Smooth muscle cell (in vitro differentiated cells): Measurements from ENCODE around the gene PRR11. TPM values are rescaled to one million over a fixed set of nuclear protein-coding genes. Genes with fewer than 3 reads are reported as not detected.

ENCODE experiments used
- DNase-seq: peaks from one replicate; lab custom pipeline; 2025; ENCODE audit not compliant: unreplicated experiment; lab: John Stamatoyannopoulos, UW
- H2AFZ ChIP-seq: fragments of 200-600 bp; sonication (generic); 2 replicates; pipeline ENCODE4 v1.6.0; 2016; ENCODE audit warnings: antibody characterized with exemption, low read depth, mild to moderate bottlenecking
- H3F3A ChIP-seq: fragments of 200-600 bp; sonication (generic); 2 replicates; pipeline ENCODE4 v1.6.0; 2017; ENCODE audit warnings: antibody characterized with exemption, low read depth
- H3K27ac ChIP-seq: fragments of 200-600 bp; sonication (generic); 2 replicates; pipeline ENCODE4 v1.5.1; 2016; ENCODE audit warnings: low read depth, mild to moderate bottlenecking
- H3K27me3 ChIP-seq: fragments of 200-600 bp; sonication (generic); 2 replicates; pipeline ENCODE4 v1.6.1; 2016; ENCODE audit warnings: low read depth, mild to moderate bottlenecking
- H3K36me3 ChIP-seq: fragments of 200-600 bp; sonication (generic); 2 replicates; pipeline ENCODE4 v1.5.1; 2016; ENCODE audit warnings: low read depth
- H3K4me1 ChIP-seq: fragments of 200-600 bp; sonication (generic); 2 replicates; pipeline ENCODE4 v1.5.1; 2016; ENCODE audit warnings: low read depth
- H3K4me2 ChIP-seq: fragments of 200-600 bp; sonication (generic); 2 replicates; pipeline ENCODE4 v1.6.0; 2016; ENCODE audit warnings: mild to moderate bottlenecking
- H3K4me3 ChIP-seq: fragments of 200-600 bp; sonication (generic); 2 replicates; pipeline ENCODE4 v1.5.1; 2016; ENCODE audit warnings: mild to moderate bottlenecking
- H3K79me2 ChIP-seq: fragments of 200-600 bp; sonication (generic); 2 replicates; pipeline ENCODE4 v1.6.0; 2016; ENCODE audit warnings: low read depth, mild to moderate bottlenecking
- H3K9ac ChIP-seq: fragments of 200-600 bp; sonication (generic); 2 replicates; pipeline ENCODE4 v1.6.0; 2016; ENCODE audit warnings: low read depth
- H3K9me3 ChIP-seq: fragments of 200-600 bp; sonication (generic); replicated peaks from 2 replicates; pipeline ENCODE4 v1.5.1; 2016; ENCODE audit warnings: low read depth
- H4K20me1 ChIP-seq: fragments of 200-600 bp; sonication (generic); 2 replicates; pipeline ENCODE4 v1.6.0; 2016; ENCODE audit warnings: low read depth
- WGBS: methylation state at CpG from one replicate; pipeline ENCODE4 v1.1.7; 2016; ENCODE audit warnings: low lambda C conversion rate; 5-methylcytosine and 5-hydroxymethylcytosine counted together
- polyA plus RNA-seq: library from polyadenylated mRNA; unstranded; fragments of >200 nt; fragmentation: Nextera tagmentation; extraction: Ambion mirVana; gene quantifications from 2 replicates; pipeline ENCODE4 v1.2.1, GENCODE V29; 2016
- total RNA-seq: library from RNA; depleted of rRNA; stranded (reverse); fragments of >200 nt; gene quantifications from 2 replicates; pipeline ENCODE4 v1.2.3, GENCODE V29; 2014
- TF ChIP-seq, protein P1 (sequence below): fragments of 200-600 bp; sonication (generic); IDR thresholded peaks from 2 replicates; pipeline ENCODE4 v1.5.1; 2017; ENCODE audit warnings: borderline replicate concordance, mild to moderate bottlenecking, antibody characterized with exemption; ENCODE audit not compliant: insufficient read depth, poor library complexity, severe bottlenecking

PRR11 gene
- total RNA-seq (3.0 and 4.2 TPM in 2 replicates), polyA plus RNA-seq (7.0 and 7.9 TPM in 2 replicates)

DNA sequence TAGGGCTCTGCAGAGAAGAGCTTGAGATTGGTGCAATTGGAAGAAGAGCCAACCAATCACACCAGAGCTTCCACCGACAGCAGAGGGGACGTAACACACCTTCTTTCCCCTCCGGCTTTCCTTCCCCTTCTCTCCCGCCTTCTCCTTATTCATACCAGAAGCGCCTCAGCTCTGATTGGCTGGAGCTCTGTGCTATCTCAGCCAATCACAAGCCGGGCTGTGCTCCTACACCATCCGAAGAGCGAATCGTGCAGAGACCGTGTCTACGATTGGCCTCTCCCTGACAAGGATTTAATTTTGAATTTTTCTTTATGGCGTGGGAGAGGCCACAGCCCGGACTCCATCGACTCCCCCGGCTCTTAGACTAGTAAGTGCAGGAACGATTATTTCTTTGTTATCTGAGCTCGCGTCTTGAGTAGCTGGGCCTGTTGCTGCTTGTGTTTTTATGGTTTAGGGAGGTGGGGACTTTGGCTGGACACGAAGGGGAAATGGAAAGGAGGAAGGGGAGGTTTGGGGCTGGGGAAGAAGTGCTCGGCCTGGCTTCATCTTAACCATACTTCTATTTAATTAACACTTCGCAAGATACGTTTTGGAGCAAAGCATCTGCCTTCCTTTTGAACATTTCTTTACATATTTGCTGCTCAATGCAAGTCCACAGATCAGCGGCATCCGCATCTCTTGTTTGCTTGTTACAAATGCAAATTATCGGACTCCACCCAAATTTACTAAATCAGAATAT, at the start of gene PRR11:
Gene PRR11, plus strand, starts transcription at position 308 of the 739 bp plus-strand sequence. CDS start 14,007 bp downstream, outside the sequence.
- Histone ChIP-seq H2AFZ (peak within 1 kb of the TSS; percentile 99), H3K36me3 (no peaks in the 10 kb centered on the region), H3F3A (peaks cover 8% of the 10 kb centered on the region), H3K9ac (peak within 1 kb of the TSS; percentile 80), H3K4me3 (peak within 1 kb of the TSS; percentile 80), H3K4me2 (peak within 1 kb of the TSS; percentile 99), H3K9me3 (no peaks in the 10 kb centered on the region), H3K4me1 (peaks cover 37% of the 10 kb centered on the region), H3K27ac (peak within 1 kb of the TSS; percentile 88), H4K20me1 (no peaks in the 10 kb centered on the region), H3K27me3 (no peaks in the 10 kb centered on the region), H3K79me2 (peaks cover 79% of the 10 kb centered on the region)
- TF ChIP-seq, protein P1, sequence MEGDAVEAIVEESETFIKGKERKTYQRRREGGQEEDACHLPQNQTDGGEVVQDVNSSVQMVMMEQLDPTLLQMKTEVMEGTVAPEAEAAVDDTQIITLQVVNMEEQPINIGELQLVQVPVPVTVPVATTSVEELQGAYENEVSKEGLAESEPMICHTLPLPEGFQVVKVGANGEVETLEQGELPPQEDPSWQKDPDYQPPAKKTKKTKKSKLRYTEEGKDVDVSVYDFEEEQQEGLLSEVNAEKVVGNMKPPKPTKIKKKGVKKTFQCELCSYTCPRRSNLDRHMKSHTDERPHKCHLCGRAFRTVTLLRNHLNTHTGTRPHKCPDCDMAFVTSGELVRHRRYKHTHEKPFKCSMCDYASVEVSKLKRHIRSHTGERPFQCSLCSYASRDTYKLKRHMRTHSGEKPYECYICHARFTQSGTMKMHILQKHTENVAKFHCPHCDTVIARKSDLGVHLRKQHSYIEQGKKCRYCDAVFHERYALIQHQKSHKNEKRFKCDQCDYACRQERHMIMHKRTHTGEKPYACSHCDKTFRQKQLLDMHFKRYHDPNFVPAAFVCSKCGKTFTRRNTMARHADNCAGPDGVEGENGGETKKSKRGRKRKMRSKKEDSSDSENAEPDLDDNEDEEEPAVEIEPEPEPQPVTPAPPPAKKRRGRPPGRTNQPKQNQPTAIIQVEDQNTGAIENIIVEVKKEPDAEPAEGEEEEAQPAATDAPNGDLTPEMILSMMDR: no peak
- under 1% methylated on average over 25 of the region's 25 CpGs for WGBS
- DNase-seq: peak; percentile 90

DNA sequence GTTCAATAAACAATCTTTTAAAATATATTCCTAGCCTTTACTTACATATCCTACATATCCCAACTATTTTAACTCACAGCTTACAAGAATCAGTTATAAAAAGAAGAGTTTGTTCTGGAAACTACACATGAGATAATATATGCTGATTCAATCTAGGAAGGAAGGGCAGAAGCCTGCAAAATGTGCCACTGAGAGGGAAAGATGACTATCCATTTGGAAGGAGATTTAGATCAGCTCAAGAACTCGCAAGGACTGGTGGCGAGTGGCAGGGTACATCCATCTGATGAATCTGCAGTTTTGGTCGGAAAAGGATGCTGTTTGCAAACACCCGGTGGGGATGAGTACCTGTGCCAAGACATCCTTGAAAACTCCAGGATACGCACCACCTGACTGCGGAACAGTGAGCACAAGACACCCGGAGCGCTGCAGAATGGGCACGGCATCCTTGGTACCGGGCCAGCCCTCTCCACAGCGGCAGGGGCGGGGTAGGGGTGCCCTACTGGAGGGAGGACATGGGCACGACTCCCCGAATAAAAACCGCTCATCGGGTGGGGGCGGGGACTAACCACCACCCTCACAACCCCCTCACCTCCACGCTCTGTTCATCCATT, 49.6 kb upstream of the PRR11 start:
- H3K4me1 ChIP-seq: peaks cover 11% of the 10 kb centered on the region
- no peaks in the 10 kb centered on the region for H3K9me3 ChIP-seq
- peak overlapping the region; percentile 92 for H3K4me2 ChIP-seq
- peak overlapping the region; percentile 74 for H3K27ac ChIP-seq
- TF ChIP-seq, protein P1: no peak
- H3K79me2 ChIP-seq: peaks cover 23% of the 10 kb centered on the region
- H3K9ac ChIP-seq: peak overlapping the region; percentile 87
- H3K36me3 ChIP-seq: no peaks in the 10 kb centered on the region
- H4K20me1 ChIP-seq: peaks cover 4% of the 10 kb centered on the region
- WGBS: 3% methylated on average over 14 of the region's 18 CpGs
- H2AFZ ChIP-seq: peak overlapping the region; percentile 72
- no peaks in the 10 kb centered on the region for H3K27me3 ChIP-seq
- DNase-seq: peak; percentile 25
- H3F3A ChIP-seq: peaks cover 4% of the 10 kb centered on the region
- H3K4me3 ChIP-seq: peak overlapping the region; percentile 87

DNA sequence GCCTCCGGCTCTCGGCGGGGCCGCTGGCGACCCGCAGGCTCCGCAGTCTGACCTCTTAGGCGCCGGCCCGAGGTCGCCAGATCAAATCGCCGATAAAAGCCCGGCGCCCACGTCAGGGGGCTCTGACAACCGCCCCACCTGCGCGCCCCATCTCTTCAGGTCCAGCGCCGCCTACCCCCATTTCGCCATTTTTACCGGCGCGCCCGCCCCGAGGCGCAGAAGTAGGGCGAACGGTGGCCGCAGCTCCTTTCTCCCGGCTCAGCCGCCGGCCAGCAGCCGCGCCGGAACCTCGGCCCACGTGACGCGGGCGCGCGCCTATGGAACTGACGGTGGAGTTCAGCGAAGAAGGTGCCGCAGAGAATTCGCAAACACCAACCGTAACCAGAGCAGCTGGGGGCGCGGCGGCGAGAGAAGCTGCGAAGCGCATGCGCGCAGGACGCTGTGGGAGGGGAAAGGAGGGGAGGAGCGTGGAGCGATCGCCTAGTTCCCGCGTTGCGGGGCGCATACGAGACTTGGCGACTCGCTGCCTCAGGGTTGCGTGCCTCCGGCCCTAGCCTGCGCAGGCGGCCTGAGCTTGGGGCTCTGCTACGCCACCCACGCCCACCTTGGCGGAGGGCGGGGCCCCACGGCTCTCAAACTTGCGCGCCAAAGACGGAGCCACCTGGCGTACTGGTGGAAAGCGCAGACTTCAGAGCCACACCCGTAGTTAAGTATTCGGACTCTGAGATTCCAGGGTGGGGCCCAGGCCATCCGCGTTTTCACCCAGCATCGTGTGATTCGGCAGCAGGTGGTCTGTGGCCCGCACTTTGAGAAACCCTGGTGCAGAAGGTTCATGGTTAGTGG, 48.9 kb upstream of the PRR11 start, which contains the start of gene TRIM37:
Gene TRIM37, minus strand, starts transcription at position 418 of the 843 bp plus-strand sequence. CDS start 419 bp downstream, outside the sequence.
- Histone ChIP-seq H3K79me2 (peaks cover 23% of the 10 kb centered on the region), H4K20me1 (peaks cover 4% of the 10 kb centered on the region), H3K27me3 (no peaks in the 10 kb centered on the region), H3F3A (peaks cover 4% of the 10 kb centered on the region), H3K4me3 (peak within 1 kb of the TSS; percentile 87), H3K36me3 (peaks cover 3% of the 10 kb centered on the region), H3K4me2 (peak within 1 kb of the TSS; percentile 92), H3K9ac (peak within 1 kb of the TSS; percentile 87), H2AFZ (peak within 1 kb of the TSS; percentile 80), H3K9me3 (no peaks in the 10 kb centered on the region), H3K27ac (peak within 1 kb of the TSS; percentile 74), H3K4me1 (peaks cover 11% of the 10 kb centered on the region)
- TF ChIP-seq, protein P1: no peak
- peak; percentile 93 for DNase-seq
- under 1% methylated on average over 83 of the region's 89 CpGs for WGBS
